SK-N-MC (cell line): ENCODE data around the gene FXYD7.

Experiments used
- EZH2 ChIP-seq: fragments of 200-600 bp; sonication (generic); IDR thresholded peaks from one replicate; pipeline ENCODE4 v1.6.1; 2017; ENCODE audit warnings: antibody characterized with exemption
- FOXP2 ChIP-seq: optimal IDR thresholded peaks from 2 replicates; pipeline ENCODE3; 2011; ENCODE audit warnings: mild to moderate bottlenecking, moderate library complexity; ENCODE audit not compliant: insufficient read depth; ENCODE audit errors: extremely low read length, control extremely low read depth
- POLR2AphosphoS5 ChIP-seq: IDR thresholded peaks from 2 replicates; pipeline ENCODE4 v1.6.1; 2012; ENCODE audit warnings: mild to moderate bottlenecking, low read depth, low read length, borderline replicate concordance

DNA sequence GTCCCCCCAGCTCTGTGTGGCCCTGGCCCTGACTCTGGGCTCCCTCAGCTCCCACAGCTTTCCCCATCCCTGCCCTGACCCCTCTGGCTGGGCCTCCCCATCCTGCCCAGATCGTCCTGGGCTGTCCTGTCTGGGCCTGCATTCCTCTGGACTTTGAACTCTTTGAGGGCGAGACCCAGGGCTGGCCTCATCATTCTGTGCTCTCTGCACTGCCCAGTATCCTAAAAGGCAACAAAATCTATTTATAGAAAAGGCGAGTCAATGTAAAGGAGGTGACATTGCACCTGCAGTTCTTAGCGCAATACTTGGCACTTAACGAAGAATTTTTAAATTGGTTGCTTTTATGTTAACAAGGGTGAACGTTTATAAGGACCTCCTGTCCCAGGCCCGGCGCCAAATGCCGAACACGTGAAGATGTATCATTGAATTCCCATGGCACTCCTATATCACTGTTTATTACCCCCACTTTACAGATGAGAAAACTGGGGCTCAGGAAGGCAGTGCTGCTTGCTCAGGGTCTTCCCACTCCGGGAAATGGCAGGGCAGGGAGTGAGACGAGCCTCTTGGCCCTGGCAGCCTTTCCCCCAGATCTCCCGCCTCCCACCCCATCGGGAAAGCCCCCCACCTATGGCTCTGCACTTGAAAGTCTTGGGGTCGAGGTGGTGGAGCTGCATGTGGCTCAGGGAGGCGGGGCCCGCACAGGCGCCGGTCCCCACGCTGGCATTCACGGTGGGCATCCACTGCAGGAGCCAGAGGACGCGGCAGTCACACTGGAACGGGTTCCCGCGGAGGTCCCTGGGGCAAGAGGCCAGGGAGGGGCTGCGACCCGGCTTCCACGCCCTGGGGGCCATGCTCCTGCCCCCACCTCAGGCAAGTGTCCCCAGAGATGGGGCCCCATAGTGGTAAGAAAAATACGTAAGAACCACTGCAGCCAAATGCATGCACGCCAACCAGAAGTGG lies 12.0 kb upstream of the FXYD7 start:
- TF ChIP-seq POLR2AphosphoS5 = no peak
- TF ChIP-seq EZH2 = no peak
- TF ChIP-seq FOXP2 = no peak
